ENCODE measurements around the gene POLR2E. TPM values are rescaled to one million over a fixed set of nuclear protein-coding genes. Genes with fewer than 3 reads are reported as not detected.

POLR2E gene
- total RNA-seq, 1 donor from 2014 or later: 72.1 TPM

DNA sequence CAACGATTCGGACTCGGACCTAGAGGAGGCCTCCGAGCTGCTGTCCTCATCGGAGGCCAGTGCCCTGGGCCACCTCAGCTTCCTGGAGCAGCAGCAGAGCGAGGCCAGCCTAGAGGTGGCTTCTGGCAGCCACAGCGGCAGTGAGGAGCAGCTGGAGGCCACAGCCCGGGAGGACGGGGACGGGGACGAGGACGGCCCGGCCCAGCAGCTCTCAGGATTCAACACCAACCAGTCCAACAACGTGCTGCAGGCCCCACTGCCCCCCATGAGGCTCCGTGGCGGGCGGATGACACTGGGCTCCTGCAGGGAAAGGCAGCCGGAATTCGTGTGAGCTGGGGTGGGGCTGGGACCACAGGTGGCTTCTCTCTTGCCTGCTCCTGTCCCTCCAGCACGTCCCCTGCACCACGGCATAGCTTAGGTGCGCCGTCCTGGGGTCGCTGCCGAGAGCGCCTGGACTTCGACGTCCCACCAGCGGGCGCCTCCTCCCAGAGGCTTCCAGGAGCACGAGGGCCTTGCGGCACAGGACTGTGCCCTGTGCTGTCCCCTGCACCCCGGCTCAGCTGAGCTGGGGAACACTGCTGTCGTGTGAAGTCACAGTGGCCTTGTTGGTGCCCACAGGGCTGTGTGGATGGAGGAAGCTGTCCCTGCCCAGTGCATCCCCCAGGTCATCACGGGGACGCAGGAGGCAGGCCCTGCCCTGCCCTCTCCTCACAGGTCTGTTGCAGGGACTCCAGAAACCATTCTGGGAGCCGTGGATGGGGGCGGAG, 9.3 kb downstream of the POLR2E start:
- intact Hi-C loops (cut with DNase I): no loop called here
- peaks cover 0 to 3% of the 10 kb centered on the region in 2 donors for H3K4me1 ChIP-seq
- H3K36me3 ChIP-seq: peaks cover 20 to 41% of the 10 kb centered on the region in 2 donors
- no peaks in the 10 kb centered on the region for H3K27me3 ChIP-seq
- no peak for DNase-seq (ENCODE audit: low spot score in 2 of 2)
- no peak for TF ChIP-seq CTCF (IDR thresholded peaks at IDR 0.05)
- H3K4me3 ChIP-seq: no peak overlapping the region
- no peak overlapping the region for H3K27ac ChIP-seq
- H3K9me3 ChIP-seq: no peaks in the 10 kb centered on the region

GRCh38 chr19:1085053-1085658, 10.0 kb downstream of the POLR2E start:
- Histone ChIP-seq H3K27ac (no peak overlapping the region), H3K4me3 (no peak overlapping the region), H3K36me3 (peaks cover 13 to 36% of the 10 kb centered on the region in 2 donors), H3K9me3 (no peaks in the 10 kb centered on the region), H3K27me3 (no peaks in the 10 kb centered on the region), H3K4me1 (peaks cover 0 to 3% of the 10 kb centered on the region in 2 donors)
- DNase-seq (ENCODE audit: low spot score in 2 of 2): no peak
- TF ChIP-seq CTCF (IDR thresholded peaks at IDR 0.05): no peak
- intact Hi-C loops (cut with DNase I): no loop called here

DNA sequence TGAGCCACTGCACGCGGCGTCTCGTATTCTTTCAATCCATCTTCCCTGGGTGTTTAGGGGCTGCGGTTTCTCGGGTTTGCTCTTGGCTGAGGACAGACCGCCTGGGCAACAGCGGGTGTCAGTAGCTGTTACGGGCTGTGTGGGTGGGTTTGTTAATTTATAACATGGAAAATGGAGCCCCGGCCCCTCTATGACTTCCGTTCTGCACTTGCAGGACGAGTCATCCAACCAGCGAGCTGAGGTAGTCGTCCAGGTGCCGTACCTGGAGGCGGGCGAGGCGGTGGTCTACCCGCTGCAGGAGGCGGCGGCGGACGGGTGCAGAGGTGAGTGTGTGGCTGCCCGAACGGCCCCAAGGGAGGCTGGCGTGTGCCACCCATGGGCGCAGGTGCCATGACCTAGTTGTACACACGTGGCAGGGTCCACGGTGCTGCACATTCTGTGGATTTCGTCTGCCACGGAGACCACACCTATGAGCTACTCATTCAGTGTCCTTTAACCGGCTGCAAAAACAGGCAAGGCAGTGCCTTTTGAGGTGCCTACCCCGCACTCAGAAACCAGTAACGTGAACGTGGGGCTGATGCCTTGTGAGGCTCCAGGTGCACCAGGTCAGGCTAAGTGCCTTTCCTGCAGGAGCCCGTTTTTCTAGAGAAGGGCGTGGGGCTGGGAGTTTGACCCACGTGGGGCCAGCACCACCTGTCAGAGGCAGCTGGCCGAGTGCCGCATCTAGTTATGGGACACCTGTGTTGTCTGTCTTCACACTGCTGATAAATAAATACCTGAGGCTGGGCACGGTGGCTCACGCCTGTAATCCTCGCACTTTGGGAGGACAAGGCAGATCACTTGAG, 10.9 kb downstream of the POLR2E start:
- intact Hi-C loops (cut with DNase I): no loop called here
- Histone ChIP-seq H3K27ac (no peak overlapping the region), H3K27me3 (no peaks in the 10 kb centered on the region), H3K36me3 (peaks cover 7 to 28% of the 10 kb centered on the region in 2 donors), H3K4me3 (no peak overlapping the region), H3K4me1 (peaks cover 0 to under 1% of the 10 kb centered on the region in 2 donors), H3K9me3 (no peaks in the 10 kb centered on the region)
- no peak for TF ChIP-seq CTCF (IDR thresholded peaks at IDR 0.05)
- no peak for DNase-seq (ENCODE audit: low spot score in 2 of 2)

- H3K4me1 ChIP-seq: no peaks in the 10 kb centered on the region
- peaks cover 1 to 17% of the 10 kb centered on the region in 2 donors for H3K36me3 ChIP-seq
- no peaks in the 10 kb centered on the region for H3K9me3 ChIP-seq
- no peak for TF ChIP-seq CTCF (IDR thresholded peaks at IDR 0.05)
- H3K27me3 ChIP-seq: no peaks in the 10 kb centered on the region
- H3K4me3 ChIP-seq: no peak overlapping the region
- intact Hi-C loops (cut with DNase I): no loop called here
- DNase-seq (ENCODE audit: low spot score in 2 of 2): no peak
- H3K27ac ChIP-seq: no peak overlapping the region
Observed at GRCh38 chr19:1082928-1083816, 12.0 kb downstream of the POLR2E start.

Data from ascending aorta (tissue), 2 donors.